ENCODE data around the gene ANKS1A.
"Not testable (repeated sequence)": the region's sequence is repeated elsewhere in the genome, so short reads cannot be mapped to it uniquely, and the experiment has no call there.

The ANKS1A gene

GRCh38 chr6:34979218-34979617, 90.2 kb downstream of the ANKS1A start:
- Mint-ChIP-seq H3K4me1 (no peaks in the 10 kb centered on the region), H3K36me3 (peaks cover 19% of the 10 kb centered on the region), H3K9me3 (no peaks in the 10 kb centered on the region), H3K27ac (no peak overlapping the region), H3K4me3 (no peak overlapping the region)
- no peak for DNase-seq (ENCODE audit: low spot score in 2 of 2)
- peak; percentile 19 for ATAC-seq

GRCh38 chr6:34979994-34980393, 90.9 kb downstream of the ANKS1A start:
- Mint-ChIP-seq H3K9me3 (no peaks in the 10 kb centered on the region), H3K4me1 (no peaks in the 10 kb centered on the region), H3K27ac (no peak overlapping the region), H3K4me3 (no peak overlapping the region), H3K36me3 (peaks cover 24% of the 10 kb centered on the region)
- ATAC-seq (no peak), DNase-seq (ENCODE audit: low spot score in 2 of 2) (no peak)

- ATAC-seq = no peak
- Mint-ChIP-seq H3K9me3 (no peaks in the 10 kb centered on the region), H3K4me1 (no peaks in the 10 kb centered on the region), H3K36me3 (peaks cover 26% of the 10 kb centered on the region), H3K4me3 (no peak overlapping the region), H3K27ac (no peak overlapping the region)
- no peak for DNase-seq (ENCODE audit: low spot score in 2 of 2)
These were observed 92.3 kb downstream of the ANKS1A start for GRCh38 chr6:34981366-34981765.

GRCh38 chr6:34981951-34982350, 92.9 kb downstream of the ANKS1A start:
- DNase-seq (ENCODE audit: low spot score in 2 of 2) (no peak), ATAC-seq (no peak)
- Mint-ChIP-seq H3K27ac (no peak overlapping the region), H3K9me3 (no peaks in the 10 kb centered on the region), H3K36me3 (peaks cover 30% of the 10 kb centered on the region), H3K4me3 (no peak overlapping the region), H3K4me1 (no peaks in the 10 kb centered on the region)

- ATAC-seq (no peak), DNase-seq (ENCODE audit: low spot score in 2 of 2) (no peak)
- no peak overlapping the region for H3K4me3 Mint-ChIP-seq
- no peaks in the 10 kb centered on the region for H3K4me1 Mint-ChIP-seq
- no peaks in the 10 kb centered on the region for H3K9me3 Mint-ChIP-seq
- H3K27ac Mint-ChIP-seq = no peak overlapping the region
- H3K36me3 Mint-ChIP-seq = peaks cover 30% of the 10 kb centered on the region
These were observed 93.4 kb downstream of the ANKS1A start for GRCh38 chr6:34982424-34982852.

GRCh38 chr6:34984416-34984815, 95.4 kb downstream of the ANKS1A start:
- H3K36me3 Mint-ChIP-seq = peaks cover 40% of the 10 kb centered on the region
- no peak overlapping the region for H3K27ac Mint-ChIP-seq
- DNase-seq (ENCODE audit: low spot score in 2 of 2) (no peak), ATAC-seq (no peak)
- no peak overlapping the region for H3K4me3 Mint-ChIP-seq
- H3K9me3 Mint-ChIP-seq = no peaks in the 10 kb centered on the region
- no peaks in the 10 kb centered on the region for H3K4me1 Mint-ChIP-seq

- Mint-ChIP-seq H3K36me3 (peaks cover 49% of the 10 kb centered on the region), H3K4me3 (no peak overlapping the region), H3K27ac (no peak overlapping the region), H3K9me3 (no peaks in the 10 kb centered on the region), H3K4me1 (no peaks in the 10 kb centered on the region)
- DNase-seq (ENCODE audit: low spot score in 2 of 2) (no peak), ATAC-seq (peak; percentile 73)
These were observed 96.2 kb downstream of the ANKS1A start for GRCh38 chr6:34985236-34985635.

GRCh38 chr6:34986845-34987246, 97.8 kb downstream of the ANKS1A start:
- Mint-ChIP-seq H3K4me1 (no peaks in the 10 kb centered on the region), H3K9me3 (no peaks in the 10 kb centered on the region), H3K36me3 (peaks cover 49% of the 10 kb centered on the region), H3K4me3 (no peak overlapping the region), H3K27ac (no peak overlapping the region)
- ATAC-seq (peak; percentile 54), DNase-seq (ENCODE audit: low spot score in 2 of 2) (peak; percentile 34 to 72)

- DNase-seq (ENCODE audit: low spot score in 2 of 2) = no peak
- H3K9me3 Mint-ChIP-seq = no peaks in the 10 kb centered on the region
- no peaks in the 10 kb centered on the region for H3K4me1 Mint-ChIP-seq
- H3K27ac Mint-ChIP-seq = no peak overlapping the region
- H3K4me3 Mint-ChIP-seq = no peak overlapping the region
- no peak for ATAC-seq
- H3K36me3 Mint-ChIP-seq = peaks cover 47% of the 10 kb centered on the region
These were observed 98.5 kb downstream of the ANKS1A start for GRCh38 chr6:34987506-34987905.

- no peak for DNase-seq (ENCODE audit: low spot score in 2 of 2)
- no peak overlapping the region for H3K4me3 Mint-ChIP-seq
- H3K27ac Mint-ChIP-seq = no peak overlapping the region
- no peaks in the 10 kb centered on the region for H3K9me3 Mint-ChIP-seq
- H3K36me3 Mint-ChIP-seq = peaks cover 25% of the 10 kb centered on the region
- H3K4me1 Mint-ChIP-seq = no peaks in the 10 kb centered on the region
- no peak for ATAC-seq
These were observed 102.0 kb downstream of the ANKS1A start for GRCh38 chr6:34990971-34991560.

- DNase-seq (ENCODE audit: low spot score in 2 of 2) (no peak), ATAC-seq (no peak)
- no peak overlapping the region for H3K27ac Mint-ChIP-seq
- no peak overlapping the region for H3K4me3 Mint-ChIP-seq
- no peaks in the 10 kb centered on the region for H3K4me1 Mint-ChIP-seq
- peaks cover 19% of the 10 kb centered on the region for H3K36me3 Mint-ChIP-seq
- H3K9me3 Mint-ChIP-seq = no peaks in the 10 kb centered on the region
These were observed 103.3 kb downstream of the ANKS1A start for GRCh38 chr6:34992376-34992775.

GRCh38 chr6:34993213-34993612, 104.2 kb downstream of the ANKS1A start:
- H3K9me3 Mint-ChIP-seq = no peaks in the 10 kb centered on the region
- no peak overlapping the region for H3K27ac Mint-ChIP-seq
- ATAC-seq = no peak
- DNase-seq (ENCODE audit: low spot score in 2 of 2) = no peak
- H3K36me3 Mint-ChIP-seq = peaks cover 19% of the 10 kb centered on the region
- H3K4me3 Mint-ChIP-seq = no peak overlapping the region
- H3K4me1 Mint-ChIP-seq = no peaks in the 10 kb centered on the region

GRCh38 chr6:34994693-34995092, 105.6 kb downstream of the ANKS1A start:
- Mint-ChIP-seq H3K9me3 (no peaks in the 10 kb centered on the region), H3K4me3 (peak overlapping the region; percentile 15), H3K36me3 (peaks cover 6% of the 10 kb centered on the region), H3K4me1 (peaks cover 7% of the 10 kb centered on the region), H3K27ac (no peak overlapping the region)
- ATAC-seq = peak; percentile 99
- DNase-seq (ENCODE audit: low spot score in 2 of 2) = no peak

- H3K4me1 Mint-ChIP-seq; H3K36me3 Mint-ChIP-seq; H3K27ac Mint-ChIP-seq; ATAC-seq; H3K9me3 Mint-ChIP-seq; H3K4me3 Mint-ChIP-seq; DNase-seq (ENCODE audit: low spot score in 2 of 2): not testable (repeated sequence)
These were observed 109.4 kb downstream of the ANKS1A start for GRCh38 chr6:34998417-34998816.

- not testable (repeated sequence) for H3K36me3 Mint-ChIP-seq; H3K27ac Mint-ChIP-seq; H3K9me3 Mint-ChIP-seq; ATAC-seq; H3K4me1 Mint-ChIP-seq; H3K4me3 Mint-ChIP-seq; DNase-seq (ENCODE audit: low spot score in 2 of 2)
These were observed 110.1 kb downstream of the ANKS1A start for GRCh38 chr6:34999153-34999552.

- H3K4me1 Mint-ChIP-seq; H3K27ac Mint-ChIP-seq; H3K36me3 Mint-ChIP-seq; H3K4me3 Mint-ChIP-seq; ATAC-seq; DNase-seq (ENCODE audit: low spot score in 2 of 2); H3K9me3 Mint-ChIP-seq: not testable (repeated sequence)
These were observed 110.9 kb downstream of the ANKS1A start for GRCh38 chr6:34999962-35000361.

GRCh38 chr6:35001349-35001748, 112.3 kb downstream of the ANKS1A start:
- H3K27ac Mint-ChIP-seq; ATAC-seq; H3K4me3 Mint-ChIP-seq; DNase-seq (ENCODE audit: low spot score in 2 of 2); H3K4me1 Mint-ChIP-seq; H3K9me3 Mint-ChIP-seq; H3K36me3 Mint-ChIP-seq: not testable (repeated sequence)

All from stimulated activated effector memory CD8-positive, alpha-beta T cell treated with anti-CD3 and anti-CD28 coated beads, Interleukin-12 subunit alpha, Interleukin-12 subunit beta, amount 100 ng/mL, for 72 hours (primary cell).